GM21360 (cell line): ENCODE results near the gene BMF.

ENCODE experiments used
- ATAC-seq: cut with Tn5 transposase; IDR thresholded peaks from one replicate; pipeline ENCODE4 v1.9.1; 2021; ENCODE audit warnings: mild to moderate bottlenecking, moderate library complexity; ENCODE audit not compliant: unreplicated experiment

The BMF gene

DNA sequence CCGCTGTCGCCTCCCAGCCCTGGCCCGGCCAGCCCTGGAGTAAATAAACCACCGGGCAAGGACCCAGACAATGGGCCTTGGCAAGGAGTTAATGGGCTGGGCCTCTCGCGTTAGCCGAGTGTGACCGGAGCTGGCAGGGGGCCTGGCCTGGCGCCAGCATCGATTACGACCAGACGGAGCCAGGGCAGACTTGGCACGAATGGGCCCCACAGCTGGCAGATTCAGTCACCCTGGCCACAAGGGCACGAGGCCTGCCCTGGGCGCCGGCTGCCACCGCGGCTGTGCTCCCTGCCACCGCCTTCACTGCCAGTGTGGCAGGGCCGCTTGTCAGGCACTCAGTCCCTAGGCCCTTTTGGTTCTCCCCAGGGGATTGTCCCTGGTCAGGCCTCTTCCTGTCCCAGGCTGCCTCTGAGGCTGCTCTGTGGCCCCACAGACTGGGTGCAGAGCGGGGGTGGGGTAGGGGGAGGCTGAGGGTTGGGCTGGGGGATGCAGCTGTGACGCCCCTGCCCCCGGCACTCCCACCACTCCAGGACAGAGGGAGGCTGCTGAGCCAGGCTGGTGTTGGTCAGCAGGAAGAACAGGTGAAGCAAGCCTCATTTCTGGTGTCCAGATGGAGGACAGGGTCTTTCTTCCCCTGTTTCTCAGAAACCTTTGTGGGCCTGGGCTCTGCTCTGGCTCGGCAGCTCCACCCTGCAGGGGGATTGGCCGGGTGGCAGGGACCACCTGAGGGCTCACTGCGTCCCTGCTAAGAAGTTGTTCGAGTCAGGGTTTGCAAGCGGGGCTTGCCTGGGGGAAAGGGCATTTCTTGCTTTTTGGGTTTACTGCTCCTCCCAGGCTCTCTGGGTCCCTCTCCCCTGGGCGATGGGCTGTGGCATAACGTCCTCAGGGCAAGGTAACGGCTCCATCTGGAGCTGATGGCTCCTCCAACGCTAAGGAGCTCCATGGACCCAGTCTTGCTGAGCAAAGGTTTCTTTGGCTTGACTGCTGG lies 39.2 kb downstream of the BMF start:
- peak; percentile 33 for ATAC-seq

DNA sequence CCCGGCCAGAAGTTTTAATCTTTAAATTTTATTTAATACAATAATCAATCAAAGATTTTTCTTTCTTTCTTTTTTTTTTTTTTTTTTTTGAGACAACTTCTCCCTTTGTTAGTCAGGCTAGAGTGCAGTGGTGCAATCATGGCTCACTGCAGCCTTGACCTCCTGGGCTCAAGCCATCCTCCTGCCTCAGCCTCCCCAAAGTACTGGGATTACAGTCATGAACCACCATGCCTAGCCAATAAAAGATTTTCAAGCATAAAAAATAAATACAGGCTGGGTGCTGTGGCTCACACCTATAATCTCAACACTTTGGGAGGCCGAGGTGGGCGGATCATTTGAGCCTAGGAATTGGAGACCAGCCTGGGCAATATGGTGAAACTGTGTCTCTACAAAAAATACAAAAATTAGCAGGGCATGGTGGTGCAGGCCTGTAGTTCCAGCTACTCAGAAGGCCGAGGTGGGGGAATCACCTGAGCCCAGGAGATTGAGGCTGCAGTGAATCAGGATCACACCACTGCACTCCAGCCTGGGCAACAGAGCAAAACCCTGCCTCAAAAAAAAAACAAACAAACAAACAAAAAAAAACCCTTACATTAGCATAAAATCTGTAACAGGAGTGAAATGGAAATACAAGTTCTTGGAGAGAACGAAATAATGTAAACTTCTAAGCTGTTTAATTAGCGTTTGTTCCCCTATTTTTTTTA lies 40.6 kb downstream of the BMF start:
- no peak for ATAC-seq

DNA sequence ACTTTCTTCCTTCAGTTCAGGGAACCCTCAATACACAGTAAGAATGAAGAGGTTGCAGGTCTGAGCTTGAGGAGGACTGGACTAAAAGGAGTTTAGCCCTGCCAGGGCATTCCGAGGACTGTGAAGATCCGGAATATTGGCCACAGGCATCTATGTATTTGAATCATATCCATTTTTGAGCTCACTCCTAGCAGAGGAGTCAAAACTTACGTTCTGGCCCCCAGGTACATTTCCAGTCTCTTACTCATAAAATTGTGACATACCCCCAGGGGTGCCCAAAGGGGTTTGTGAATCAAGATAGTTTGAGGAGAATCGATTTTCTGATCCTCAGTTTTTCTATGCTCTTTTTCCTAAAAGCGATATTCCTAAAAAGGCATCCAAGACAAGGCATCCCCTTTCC lies 42.1 kb downstream of the BMF start:
- no peak for ATAC-seq

DNA sequence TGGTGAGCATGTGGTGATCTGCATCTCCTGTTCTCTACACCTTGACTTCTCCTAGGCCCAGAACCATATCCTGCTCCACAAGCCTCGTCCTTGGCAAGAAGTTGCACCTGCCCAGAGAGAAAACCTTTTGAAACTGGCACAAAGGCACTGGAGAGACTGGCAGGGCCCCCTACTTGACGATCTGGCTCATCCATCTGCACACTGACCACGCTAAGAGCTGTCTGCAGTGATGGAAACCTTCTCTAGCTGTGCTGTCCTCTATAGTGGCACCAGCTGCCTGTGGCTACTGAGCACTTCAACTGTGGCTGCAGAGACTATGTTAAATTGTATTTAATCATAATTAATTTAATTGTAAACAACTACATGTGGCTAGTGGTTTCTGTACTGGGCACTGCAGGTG lies 43.5 kb downstream of the BMF start:
- ATAC-seq = no peak

DNA sequence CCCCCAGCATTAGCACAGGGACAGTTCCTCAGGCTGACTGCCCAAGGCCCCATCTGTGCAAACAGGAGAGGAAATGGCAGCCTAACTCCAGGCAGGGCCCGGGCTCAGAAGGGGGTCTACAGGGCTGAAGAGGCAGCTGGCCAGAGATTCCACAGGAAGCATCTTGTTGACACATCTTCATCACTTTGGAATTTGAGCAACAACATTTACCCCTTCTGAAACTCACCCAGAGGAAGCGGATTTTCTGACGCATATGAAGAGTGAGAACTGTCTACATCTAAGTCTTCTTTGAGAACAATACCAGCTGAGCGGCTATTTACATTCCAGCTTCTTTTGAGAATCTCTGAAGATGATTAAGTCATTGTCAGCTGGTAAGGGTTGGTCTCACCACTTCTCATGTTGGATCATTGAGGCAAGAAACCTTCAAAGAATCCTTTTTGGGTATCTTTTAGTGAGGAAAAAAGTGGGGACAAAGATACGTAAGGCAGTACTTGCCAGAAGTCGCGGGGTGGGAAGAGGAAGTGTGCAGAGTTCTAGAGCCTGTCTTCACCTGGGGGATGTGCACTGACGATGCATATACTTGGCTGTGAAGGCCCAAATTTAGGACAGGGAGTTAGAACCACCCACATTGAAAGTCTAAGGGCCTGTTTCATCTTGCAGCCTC lies 44.3 kb downstream of the BMF start:
- ATAC-seq = peak; percentile 42

DNA sequence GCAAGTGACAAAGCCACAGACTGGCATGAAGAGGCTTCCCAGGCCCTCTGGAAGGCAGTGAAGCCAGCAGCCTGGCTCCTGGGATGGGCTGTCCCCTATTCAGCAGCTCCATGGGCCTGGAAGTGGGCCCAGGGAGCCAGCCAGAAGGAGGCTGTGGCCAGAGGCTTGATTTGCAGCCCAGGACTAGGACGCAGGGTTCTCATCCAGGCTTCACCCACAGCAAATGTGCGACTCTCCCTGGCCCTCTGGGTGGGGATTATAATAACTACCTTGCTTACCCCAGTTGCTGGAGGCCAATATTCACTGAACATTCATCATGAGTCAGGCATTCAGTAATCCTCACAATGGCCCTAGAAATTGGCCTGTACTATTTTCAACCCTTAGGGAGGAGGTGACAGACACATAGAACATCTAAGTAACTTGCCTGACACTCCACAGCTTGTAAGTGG lies 45.1 kb downstream of the BMF start:
- ATAC-seq = no peak

DNA sequence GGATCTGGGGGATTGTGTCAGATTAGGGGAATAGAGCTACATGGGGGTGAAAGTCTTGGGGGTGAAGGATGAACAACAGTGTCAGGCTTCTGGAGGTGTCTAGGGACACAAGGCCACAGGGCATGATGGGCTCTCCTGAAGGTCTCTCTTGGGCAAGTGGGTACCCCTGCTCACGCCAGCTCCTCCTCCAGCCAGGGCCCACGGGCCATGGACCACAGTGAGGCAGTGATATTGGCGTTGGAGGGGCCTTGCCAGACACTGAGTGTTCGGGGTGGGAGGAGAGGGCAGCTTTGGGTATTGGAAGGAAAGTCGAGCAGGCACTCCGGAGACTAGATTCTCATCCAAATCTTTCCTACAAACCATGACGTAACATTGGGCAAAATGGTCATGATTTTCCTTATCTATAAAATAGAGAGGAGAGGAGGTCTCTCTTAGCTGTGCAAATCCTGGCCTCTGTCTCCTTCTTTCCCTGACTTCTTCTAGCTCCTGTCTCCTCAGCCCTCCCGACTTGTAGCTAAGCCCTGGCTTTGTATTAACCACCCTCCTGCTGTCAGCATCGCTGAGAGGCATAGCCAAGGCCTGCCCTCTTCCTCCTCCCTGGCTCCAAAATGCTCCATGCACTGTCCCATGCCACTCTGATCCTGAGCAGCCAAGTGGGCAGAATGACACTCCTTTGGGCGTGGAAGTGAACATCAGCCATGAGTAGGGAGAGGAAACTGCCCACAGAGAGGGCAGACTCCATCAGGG lies 45.7 kb downstream of the BMF start:
- ATAC-seq = no peak

DNA sequence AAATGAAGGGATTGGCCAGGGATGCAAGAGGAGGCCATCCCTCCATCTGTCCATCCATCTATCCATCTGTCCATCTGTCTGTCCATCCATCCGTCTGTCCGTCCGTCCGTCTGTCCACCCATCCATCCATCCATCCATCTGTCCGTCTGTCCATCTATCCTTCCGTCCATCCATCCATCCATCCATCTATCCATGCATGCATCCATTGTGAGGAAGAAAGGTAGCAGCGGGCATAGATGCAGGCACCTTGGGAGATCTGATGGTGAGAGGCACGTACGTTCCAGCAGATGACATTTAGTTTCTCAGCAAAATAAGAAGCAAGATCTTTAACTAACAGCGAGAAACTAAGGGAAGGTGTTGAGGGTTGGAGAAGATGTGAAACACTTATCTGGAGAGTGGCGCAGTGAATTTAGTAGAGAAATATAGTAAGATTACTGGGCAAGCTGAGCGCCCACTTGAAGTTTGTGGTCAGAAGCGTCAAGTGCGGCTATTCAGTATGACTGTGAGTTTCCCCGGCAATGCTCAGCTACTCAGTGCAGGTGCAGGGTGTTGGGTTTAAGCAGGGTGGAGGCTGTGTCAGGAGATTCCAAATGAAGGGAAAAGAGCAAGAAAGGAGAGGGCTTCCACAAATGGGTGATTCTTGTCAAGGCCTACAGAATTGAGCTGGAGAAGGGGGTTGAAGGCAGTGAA lies 47.3 kb downstream of the BMF start:
- peak; percentile 47 for ATAC-seq

DNA sequence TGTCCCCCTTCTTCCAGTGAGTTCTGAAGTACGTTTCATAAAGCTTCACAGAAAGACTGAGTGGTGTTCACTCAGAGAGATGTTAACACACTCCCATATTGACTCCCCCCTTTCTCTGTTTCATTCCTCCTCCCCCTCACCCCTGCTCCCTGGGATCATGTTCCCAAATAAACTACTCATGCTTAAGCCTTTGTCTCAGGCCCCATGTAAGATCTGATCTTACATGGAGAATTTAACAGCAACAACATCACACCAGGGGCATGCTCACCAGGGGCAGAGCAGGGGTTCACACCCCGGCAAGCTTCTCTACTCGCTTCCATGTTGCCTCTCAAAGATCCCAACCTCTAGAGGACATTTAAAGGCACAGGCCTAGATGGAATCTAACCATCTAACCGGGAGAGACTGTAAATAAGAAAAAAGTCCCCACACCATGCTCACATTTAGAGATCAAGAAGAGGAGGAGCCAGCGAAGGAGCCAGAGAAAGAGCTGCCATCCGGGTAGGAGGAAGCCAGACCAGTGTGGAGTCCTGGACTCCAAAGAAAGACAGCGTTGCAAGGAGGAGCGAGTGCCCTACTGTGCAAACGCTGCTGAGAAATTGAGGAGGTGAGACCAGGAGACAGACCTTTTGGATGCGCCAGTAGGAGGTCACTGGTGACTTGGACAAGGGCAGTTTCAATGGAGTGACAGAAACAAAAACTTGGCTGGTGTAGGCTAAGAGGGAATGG lies 48.3 kb downstream of the BMF start:
- no peak for ATAC-seq

DNA sequence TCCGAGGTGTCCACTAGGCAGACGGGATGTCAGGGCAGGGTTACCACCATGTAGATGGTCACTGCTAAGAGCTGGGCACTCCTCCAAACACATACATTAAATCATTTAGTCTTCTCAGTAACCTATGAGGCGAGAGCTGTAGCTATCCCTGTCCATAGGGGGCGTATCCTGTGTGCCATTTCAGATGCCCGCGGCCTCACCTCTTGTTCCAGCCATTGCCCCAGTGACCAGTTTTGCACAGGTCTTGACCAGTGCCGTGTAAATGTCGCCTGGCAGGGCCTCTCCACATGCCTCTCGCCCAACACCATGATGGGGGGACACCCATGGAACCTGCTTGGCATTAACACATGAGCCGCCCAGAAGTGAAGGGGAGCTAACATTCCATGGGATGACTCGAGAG lies 48.9 kb downstream of the BMF start:
- no peak for ATAC-seq

DNA sequence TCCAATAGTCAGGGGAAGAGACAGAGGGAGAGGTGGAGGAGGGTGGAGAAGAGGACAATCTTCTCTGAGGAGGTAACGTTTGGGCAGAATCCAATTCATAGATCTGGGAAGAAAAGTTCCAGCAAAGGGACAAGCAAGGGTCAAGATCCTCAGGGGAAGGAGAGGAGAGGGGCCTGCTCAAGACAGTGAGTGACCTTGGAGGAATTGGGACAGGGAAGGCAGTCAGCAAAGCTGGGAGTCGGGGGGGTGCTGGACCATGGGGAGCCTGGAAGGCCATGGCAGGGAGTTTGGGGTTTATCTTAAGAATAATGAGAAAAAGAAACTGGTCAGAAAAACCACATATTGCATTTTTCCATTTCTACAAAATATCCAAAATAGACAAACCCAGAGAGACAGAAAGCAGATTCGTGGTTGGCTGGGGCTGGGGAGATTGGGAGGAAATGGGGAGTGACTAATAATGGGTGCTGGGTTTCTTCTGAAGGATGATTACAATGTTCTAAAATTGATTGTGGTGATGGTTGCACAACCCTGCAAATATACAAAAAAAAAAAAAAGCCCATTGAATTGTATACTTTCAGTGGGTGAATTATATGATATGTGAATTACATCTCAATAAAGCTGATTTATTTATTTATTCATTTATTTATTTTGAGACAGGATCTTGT lies 50.1 kb downstream of the BMF start:
- ATAC-seq = no peak

DNA sequence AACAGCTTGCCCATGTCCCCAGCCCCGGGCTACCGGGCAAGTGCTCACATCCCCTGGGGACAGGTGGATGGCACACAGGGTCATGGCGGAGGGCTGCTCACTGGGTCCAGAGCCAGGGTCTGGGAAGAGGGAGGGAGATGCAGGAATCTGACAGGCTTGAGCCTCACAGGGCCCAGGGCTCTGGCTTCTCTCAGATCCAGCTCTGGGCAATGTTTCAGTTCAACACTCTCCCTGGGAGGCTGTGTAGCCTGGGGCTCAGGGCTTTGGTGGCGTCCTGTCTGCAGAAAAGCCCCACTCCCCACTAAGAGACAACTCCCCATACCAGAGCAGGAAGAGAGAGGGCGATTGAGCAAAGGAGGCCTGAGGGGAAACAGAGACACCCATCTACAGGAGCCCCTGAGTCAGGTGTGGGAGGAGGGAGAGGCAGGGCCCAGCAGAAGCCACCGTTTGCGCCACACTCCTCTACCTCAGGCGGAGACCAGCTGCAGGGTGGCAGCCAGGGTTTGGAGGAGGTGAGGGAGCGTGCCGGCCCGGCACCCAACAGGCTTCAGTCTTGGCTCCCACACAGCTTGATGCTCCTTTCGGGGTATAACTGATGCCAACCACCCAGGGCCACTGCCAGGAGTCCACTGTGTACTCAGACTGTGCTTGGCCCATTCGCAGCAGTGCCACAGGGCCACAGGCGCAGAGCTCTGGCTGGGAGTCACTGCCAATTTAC lies 52.9 kb downstream of the BMF start:
- no peak for ATAC-seq

DNA sequence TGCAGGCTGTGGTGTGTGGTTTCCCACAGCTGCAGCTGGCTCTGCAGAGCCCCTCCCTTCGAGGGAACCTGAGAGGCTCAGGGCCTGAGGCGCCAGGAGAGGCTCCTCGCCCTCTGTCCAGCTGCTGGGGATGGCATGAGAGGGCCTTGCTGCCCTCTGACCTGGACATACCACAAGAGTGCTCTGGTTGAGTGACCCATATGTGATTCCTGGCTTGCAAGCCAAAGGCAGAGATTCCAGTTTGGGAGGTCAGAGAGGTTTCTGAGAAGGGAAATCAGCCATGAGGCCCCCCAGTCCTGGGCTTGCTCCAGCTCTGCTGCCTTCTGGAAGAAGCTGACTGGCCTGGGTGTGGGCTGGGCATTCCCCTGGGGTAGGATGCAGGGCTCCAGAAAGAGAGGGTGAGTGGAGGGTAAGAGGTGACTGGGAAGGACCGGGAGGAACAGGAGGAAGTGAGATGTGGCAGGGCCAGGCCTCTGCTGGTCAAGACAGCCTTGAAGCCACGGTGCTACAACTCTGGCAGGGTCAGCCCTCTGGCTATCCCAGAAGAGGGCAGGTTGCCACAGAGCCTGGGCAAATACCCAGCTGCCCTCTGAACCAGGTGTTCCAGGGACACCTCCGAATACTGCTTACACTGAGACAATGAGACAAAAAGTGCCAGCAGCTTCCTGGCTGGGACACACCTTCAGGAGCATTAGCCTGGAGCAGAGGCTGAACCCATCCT lies 53.7 kb downstream of the BMF start:
- ATAC-seq = no peak

DNA sequence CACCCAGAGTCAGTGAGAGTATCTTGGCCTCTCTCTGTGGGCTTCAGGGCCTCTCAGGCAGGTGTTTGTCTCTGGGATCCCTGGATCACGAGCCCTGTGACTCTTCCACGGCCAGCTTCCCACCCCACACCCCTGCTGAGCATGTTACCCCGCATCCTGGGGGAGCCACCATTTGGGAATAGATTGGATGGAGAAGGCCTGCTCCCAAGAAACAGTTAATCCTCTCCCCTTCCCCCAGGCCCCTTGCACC lies 54.1 kb downstream of the BMF start:
- no peak for ATAC-seq

DNA sequence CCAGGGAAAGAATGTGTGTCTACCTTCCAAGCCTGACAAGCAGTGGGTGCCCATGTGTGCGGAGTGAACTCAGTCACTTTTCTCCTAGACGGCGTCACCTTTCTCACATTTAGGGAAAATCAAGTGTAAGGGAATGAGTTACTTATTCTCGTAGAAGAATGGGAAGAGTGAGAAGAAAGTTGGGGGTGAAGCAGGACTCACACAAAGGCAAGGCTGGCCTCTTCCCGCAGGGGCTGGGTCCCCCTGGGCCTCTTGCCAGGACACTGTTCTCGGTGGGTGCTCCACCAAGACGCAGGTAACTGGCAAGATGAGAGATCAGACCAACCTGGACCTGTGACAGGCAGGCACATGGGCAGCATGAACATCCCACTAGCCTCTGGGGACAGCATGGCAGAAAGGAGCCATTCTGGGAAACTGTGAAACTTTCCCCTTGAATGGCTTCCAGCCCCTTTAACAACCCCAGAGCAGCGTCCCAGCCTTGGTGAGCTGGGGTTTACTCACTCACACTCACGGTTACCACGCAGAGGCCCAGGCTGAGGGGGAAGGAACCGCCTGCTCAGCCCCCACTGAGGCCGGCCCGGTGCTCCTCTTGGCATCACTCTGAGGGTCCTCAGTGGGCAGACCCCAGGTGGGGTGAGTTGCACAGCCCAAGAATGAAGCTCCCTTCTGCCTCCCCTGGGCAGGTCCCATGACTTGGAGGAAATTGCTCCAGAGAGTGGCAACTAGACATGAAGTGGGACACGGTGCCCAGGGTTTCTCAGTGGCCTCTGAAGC lies 54.7 kb downstream of the BMF start:
- ATAC-seq = no peak

DNA sequence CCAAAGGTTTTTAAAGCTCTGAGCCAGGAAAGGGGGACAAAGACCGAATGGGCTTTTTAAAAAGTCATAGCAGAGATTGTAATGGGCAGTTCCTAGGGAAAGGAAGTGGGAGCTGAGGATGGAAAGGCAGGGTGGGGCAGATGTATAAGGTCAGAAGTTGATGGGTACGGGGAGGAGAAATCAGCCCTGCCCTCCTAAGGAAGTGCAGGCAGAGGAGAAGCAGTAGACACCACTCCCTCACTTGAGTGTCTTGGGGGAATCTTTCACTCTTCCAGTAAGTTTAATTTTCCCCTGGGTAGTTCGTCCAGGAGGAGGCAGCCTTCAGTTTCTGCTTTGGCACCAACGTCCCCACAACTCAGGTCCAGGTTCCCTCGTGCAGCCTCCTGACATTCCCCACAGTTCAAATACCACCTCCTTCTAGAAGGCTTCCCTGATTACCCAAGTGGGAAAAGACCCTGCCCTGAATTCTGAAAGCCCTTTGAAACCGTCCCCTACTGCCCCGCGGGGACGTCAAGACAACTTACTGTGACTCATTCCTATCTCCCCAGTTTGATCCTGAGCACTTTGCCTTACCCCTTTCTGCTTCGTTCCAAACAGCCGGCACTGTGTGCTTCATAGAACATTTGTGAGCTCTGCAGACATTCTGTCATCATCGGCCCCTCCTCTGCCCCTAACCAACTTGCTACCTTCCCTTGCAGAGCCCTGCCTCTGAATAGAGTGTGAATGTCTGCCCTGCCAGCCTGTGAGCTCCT lies 55.4 kb downstream of the BMF start:
- ATAC-seq = no peak

DNA sequence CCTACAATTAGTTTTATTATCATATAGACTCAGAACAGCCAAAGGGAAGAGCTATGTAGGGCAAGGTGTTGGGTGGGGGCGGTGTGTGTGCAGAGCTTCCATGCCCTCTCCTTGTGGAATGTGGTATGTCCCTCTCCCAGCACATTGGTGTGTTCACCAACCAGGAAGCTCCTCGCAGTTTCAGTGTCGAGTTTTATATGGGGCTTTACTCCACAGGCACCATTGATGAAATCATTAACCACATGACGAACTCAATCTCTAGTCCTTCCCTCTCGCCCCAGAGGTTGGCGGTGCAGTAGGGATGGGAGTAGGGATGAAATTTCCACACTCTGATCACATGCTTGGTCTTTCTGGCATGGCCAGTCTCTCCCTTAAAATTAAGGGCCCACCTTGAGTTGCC lies 56.1 kb downstream of the BMF start:
- ATAC-seq = no peak
